HUES6 (cell line): ENCODE results near the gene SYNDIG1.

Experiments used
- H3K27ac ChIP-seq: 2 replicates; pipeline ENCODE4 v1.7.0; 2013; ENCODE audit warnings: low read depth, mild to moderate bottlenecking, low read length, inconsistent platforms
- H3K27me3 ChIP-seq: 2 replicates; pipeline ENCODE4 v1.6.1; 2013; ENCODE audit warnings: low read length; ENCODE audit not compliant: control insufficient read depth, insufficient read depth
- H3K36me3 ChIP-seq: 2 replicates; pipeline ENCODE4 v1.6.1; 2013; ENCODE audit warnings: low read length; ENCODE audit not compliant: control insufficient read depth, insufficient read depth
- H3K4me1 ChIP-seq: 2 replicates; pipeline ENCODE4 v1.6.1; 2013; ENCODE audit warnings: low read length; ENCODE audit not compliant: control insufficient read depth, insufficient read depth
- H3K4me3 ChIP-seq: 2 replicates; pipeline ENCODE4 v1.5.1; 2013; ENCODE audit warnings: low read depth, low read length
- H3K9ac ChIP-seq: one replicate; pipeline ENCODE4 v1.6.1; 2013; ENCODE audit warnings: mild to moderate bottlenecking, low read length
- H3K9me3 ChIP-seq: 2 replicates; pipeline ENCODE4 v1.6.1; 2013; ENCODE audit warnings: low read depth, low read length; ENCODE audit not compliant: control insufficient read depth, insufficient read depth

Gene SYNDIG1

DNA sequence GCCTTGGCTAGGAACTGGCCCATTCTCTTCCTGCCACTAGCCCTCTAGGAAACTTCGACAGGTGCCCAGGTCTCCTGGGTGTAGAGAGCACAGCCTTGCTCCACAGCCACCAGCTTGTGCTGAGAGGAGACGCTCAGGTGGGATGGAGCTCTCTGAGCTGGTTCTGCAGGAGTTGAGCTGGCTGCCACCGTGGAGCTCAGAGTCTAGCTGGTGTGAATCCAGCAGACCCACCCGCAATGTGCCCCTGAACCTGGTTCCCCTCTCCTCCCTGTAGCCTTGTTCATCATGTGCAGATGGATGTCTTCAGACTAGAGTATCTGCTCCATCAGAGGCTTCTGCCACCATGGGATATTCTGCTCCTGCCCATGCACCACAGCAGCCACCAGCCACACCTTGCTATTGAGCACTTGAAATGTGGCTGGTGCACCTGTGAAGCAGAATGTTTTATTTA, 222.5 kb downstream of the SYNDIG1 start:
- H3K4me1 ChIP-seq: no peaks in the 10 kb centered on the region
- no peaks in the 10 kb centered on the region for H3K27me3 ChIP-seq
- no peak overlapping the region for H3K9ac ChIP-seq
- no peaks in the 10 kb centered on the region for H3K36me3 ChIP-seq
- H3K27ac ChIP-seq: no peak overlapping the region
- no peaks in the 10 kb centered on the region for H3K9me3 ChIP-seq
- no peak overlapping the region for H3K4me3 ChIP-seq

DNA sequence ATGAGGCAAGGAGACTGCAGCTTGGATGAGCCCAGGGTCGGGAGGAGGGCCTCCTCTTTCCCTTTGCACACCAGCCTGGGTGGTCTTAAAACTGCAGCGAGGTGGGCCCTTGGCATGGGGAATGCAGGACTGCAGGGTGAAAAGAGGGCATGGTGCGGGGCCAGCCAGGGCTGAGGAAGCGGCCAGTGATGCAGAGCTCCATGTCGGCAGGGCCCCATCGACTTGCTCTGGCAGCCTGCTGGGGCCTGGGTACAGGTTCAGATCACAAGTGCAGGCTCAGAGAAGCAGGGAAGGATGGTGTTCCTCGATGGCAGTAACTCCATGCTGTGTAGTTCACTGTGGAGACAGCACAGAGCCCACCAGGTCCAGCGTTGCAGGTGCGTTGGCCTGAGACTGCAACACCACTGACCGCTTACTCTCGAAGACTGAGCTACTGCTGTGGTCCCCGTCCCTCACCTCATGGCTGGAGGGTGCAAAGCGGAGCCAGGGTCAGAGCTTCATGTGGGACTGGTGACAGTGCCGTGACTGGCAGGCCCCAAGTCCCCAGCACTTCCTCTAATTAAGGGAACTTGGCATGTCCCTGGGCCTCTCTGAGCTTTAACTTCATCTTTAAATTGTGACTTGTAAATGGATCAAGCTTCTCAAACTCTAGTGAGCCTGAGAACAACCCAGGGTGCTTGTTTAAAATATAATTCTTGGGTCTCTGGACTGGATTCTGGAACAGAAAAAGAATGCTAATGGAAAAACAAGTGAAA, 223.2 kb downstream of the SYNDIG1 start:
- H3K9ac ChIP-seq: no peak overlapping the region
- H3K27me3 ChIP-seq: no peaks in the 10 kb centered on the region
- H3K9me3 ChIP-seq: no peaks in the 10 kb centered on the region
- H3K4me3 ChIP-seq: no peak overlapping the region
- H3K36me3 ChIP-seq: no peaks in the 10 kb centered on the region
- no peak overlapping the region for H3K27ac ChIP-seq
- no peaks in the 10 kb centered on the region for H3K4me1 ChIP-seq

DNA sequence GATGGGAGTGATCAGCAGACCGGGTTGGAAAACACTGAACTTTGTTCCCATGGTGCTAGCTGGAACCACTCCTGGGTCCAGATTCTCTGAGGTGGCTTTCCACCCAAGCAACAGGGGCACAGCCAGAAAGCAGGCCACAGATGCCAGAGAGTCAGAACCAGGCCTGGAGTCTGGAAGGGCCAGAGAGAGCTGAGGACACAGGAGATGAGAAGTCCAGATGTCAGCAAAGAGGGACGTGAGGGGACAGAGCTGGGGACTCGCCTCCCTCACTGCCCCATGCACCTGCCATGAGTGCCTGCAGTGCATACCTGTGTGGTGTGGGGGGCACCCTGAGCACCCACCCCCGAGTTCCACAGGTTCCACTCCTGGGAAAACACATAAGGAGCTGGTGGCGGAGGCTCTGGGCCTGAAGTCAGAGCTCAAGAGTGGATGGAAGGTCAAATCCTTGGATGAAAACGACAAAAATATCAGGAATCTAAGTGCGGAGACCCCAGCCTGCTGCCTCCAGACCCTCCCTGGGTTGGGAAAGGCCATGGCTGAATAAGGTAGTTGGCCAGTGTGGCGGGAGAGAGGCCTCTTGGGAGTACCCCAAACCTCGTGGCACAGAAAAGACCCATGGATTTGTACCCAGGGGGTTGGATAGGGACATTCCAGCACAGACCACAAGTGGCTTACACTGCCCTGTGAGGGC, 224.2 kb downstream of the SYNDIG1 start:
- Histone ChIP-seq H3K9me3 (no peaks in the 10 kb centered on the region), H3K4me3 (no peak overlapping the region), H3K9ac (no peak overlapping the region), H3K27me3 (no peaks in the 10 kb centered on the region), H3K27ac (no peak overlapping the region), H3K4me1 (no peaks in the 10 kb centered on the region), H3K36me3 (no peaks in the 10 kb centered on the region)

- Histone ChIP-seq H3K9ac (no peak overlapping the region), H3K27me3 (no peaks in the 10 kb centered on the region), H3K27ac (no peak overlapping the region), H3K36me3 (no peaks in the 10 kb centered on the region), H3K4me1 (no peaks in the 10 kb centered on the region), H3K9me3 (no peaks in the 10 kb centered on the region), H3K4me3 (no peak overlapping the region)
These were observed 224.8 kb downstream of the SYNDIG1 start for GRCh38 chr20:24694157-24694726.

GRCh38 chr20:24694727-24695528, 225.5 kb downstream of the SYNDIG1 start:
- Histone ChIP-seq H3K27me3 (no peaks in the 10 kb centered on the region), H3K9me3 (no peaks in the 10 kb centered on the region), H3K4me3 (no peak overlapping the region), H3K4me1 (no peaks in the 10 kb centered on the region), H3K36me3 (no peaks in the 10 kb centered on the region), H3K27ac (no peak overlapping the region), H3K9ac (no peak overlapping the region)

DNA sequence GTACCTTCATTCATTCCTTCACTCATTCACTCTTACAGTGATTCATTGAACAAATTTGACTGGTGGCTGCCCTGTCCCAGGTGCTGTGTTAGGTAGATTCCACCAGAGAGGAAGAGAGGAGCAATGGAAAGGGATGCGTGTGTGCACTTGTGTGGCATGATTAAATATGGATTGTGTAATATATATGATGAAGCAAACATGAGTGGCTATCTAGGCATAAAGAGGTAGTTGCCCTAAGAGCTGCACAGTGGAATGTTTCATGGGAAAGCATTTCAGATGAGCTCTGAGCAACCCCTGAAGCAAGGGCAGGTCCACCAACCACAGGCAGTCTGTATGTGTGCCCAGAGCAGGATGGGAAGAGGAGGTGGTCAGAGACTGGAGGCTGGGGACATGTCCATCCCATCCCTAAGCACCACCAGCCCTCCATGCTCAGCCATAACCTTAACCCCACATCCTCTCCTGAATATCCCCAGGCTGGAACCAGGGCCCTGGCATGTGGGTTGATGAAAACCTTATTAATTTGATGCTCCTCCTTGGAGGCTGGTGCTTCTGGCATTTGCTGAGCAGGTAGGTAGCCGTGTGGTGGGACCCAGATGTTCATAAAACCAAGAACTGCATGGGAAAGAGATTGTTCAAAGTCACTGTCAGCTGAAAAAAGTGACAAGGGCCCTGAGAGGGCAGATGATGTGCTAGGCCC, 226.2 kb downstream of the SYNDIG1 start:
- Histone ChIP-seq H3K27ac (no peak overlapping the region), H3K9ac (no peak overlapping the region), H3K36me3 (no peaks in the 10 kb centered on the region), H3K9me3 (no peaks in the 10 kb centered on the region), H3K27me3 (no peaks in the 10 kb centered on the region), H3K4me1 (no peaks in the 10 kb centered on the region), H3K4me3 (no peak overlapping the region)

DNA sequence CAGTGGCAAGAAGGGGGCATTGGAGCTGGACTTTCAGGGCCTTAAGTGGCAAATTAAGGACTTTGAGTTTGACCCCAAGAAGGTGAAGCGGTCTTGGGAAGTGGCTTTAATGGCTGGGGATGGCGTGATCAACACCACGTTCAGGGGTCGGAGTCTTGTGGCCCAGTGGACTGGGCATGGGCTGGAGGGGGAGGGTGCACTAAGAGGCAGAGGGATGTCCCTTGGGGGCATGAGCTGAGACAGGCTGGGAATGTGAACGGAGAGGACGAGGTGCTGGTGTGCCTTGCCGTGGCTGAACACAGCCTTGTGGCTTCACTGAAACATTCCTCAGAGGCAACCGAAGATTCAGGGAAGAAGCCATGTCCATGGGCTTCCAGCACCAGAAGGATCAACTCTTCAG, 227.0 kb downstream of the SYNDIG1 start:
- no peak overlapping the region for H3K4me3 ChIP-seq
- H3K27ac ChIP-seq: no peak overlapping the region
- H3K9ac ChIP-seq: no peak overlapping the region
- H3K9me3 ChIP-seq: no peaks in the 10 kb centered on the region
- H3K36me3 ChIP-seq: no peaks in the 10 kb centered on the region
- no peaks in the 10 kb centered on the region for H3K4me1 ChIP-seq
- H3K27me3 ChIP-seq: no peaks in the 10 kb centered on the region

DNA sequence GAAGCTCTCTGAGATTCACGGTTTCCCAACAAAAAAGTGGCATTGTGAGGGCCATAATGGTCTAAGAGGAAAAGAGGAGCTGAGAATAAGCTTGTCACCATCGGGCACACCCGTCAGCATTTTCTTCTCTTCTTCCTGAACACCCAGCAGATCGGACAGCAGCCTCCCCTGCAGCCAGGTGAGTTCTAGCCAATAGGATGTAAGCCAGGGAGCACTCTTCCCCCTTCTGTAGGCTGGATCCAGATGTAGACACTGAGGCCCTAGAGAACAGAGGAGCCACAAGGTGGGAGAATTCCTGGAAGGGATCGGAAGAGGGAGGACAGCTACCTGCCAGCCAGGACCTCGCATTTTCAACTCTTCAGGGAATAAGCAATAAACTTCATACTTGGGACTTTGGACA, 228.0 kb downstream of the SYNDIG1 start:
- no peaks in the 10 kb centered on the region for H3K4me1 ChIP-seq
- H3K9me3 ChIP-seq: no peaks in the 10 kb centered on the region
- H3K9ac ChIP-seq: no peak overlapping the region
- H3K4me3 ChIP-seq: no peak overlapping the region
- no peak overlapping the region for H3K27ac ChIP-seq
- no peaks in the 10 kb centered on the region for H3K27me3 ChIP-seq
- no peaks in the 10 kb centered on the region for H3K36me3 ChIP-seq

GRCh38 chr20:24698189-24698588, 228.8 kb downstream of the SYNDIG1 start:
- Histone ChIP-seq H3K27ac (no peak overlapping the region), H3K9ac (no peak overlapping the region), H3K27me3 (no peaks in the 10 kb centered on the region), H3K4me3 (no peak overlapping the region), H3K9me3 (no peaks in the 10 kb centered on the region), H3K4me1 (no peaks in the 10 kb centered on the region), H3K36me3 (no peaks in the 10 kb centered on the region)

- Histone ChIP-seq H3K9me3 (no peaks in the 10 kb centered on the region), H3K4me1 (no peaks in the 10 kb centered on the region), H3K27me3 (no peaks in the 10 kb centered on the region), H3K36me3 (no peaks in the 10 kb centered on the region), H3K4me3 (no peak overlapping the region), H3K27ac (no peak overlapping the region), H3K9ac (no peak overlapping the region)
These were observed 229.3 kb downstream of the SYNDIG1 start for GRCh38 chr20:24698706-24699206.
